SKM-1 treated with dmso at 0.1 percent for 144 hours (cell line): ENCODE data around the gene DPH6.
"Not testable (repeated sequence)": the region's sequence is repeated elsewhere in the genome, so short reads cannot be mapped to it uniquely, and the experiment has no call there.

Experiments used
- DNase-seq: peaks from one replicate; lab custom pipeline; 2025; ENCODE audit not compliant: unreplicated experiment; lab: John Stamatoyannopoulos, UW

The DPH6 gene

GRCh38 chr15:35351059-35351458 is 194.9 kb downstream of the DPH6 start:
- no peak for DNase-seq

GRCh38 chr15:35349916-35350315 is 196.0 kb downstream of the DPH6 start:
- no peak for DNase-seq

GRCh38 chr15:35330916-35331315 is 215.0 kb downstream of the DPH6 start:
- no peak for DNase-seq

GRCh38 chr15:35330048-35330695 is 215.8 kb downstream of the DPH6 start:
- no peak for DNase-seq

GRCh38 chr15:35329521-35329961 is 216.4 kb downstream of the DPH6 start:
- no peak for DNase-seq

- not testable (repeated sequence) for DNase-seq
Observed at GRCh38 chr15:35328836-35329235, 217.1 kb downstream of the DPH6 start.

GRCh38 chr15:35327789-35328188 is 218.2 kb downstream of the DPH6 start:
- no peak for DNase-seq

GRCh38 chr15:35325374-35325941 is 220.5 kb downstream of the DPH6 start:
- no peak for DNase-seq

- no peak for DNase-seq
Observed at GRCh38 chr15:35323141-35323540, 222.8 kb downstream of the DPH6 start.

GRCh38 chr15:35321926-35322325 is 224.0 kb downstream of the DPH6 start:
- no peak for DNase-seq

GRCh38 chr15:35320911-35321310 is 225.1 kb downstream of the DPH6 start:
- DNase-seq: no peak
